Lung (tissue), 12 donors: ENCODE results near the gene HBEGF. TPM values are rescaled to one million over a fixed set of nuclear protein-coding genes. Genes with fewer than 3 reads are reported as not detected.
A peak's percentile ranks its signal among the peaks of the same experiment; 100 is the strongest.

Source experiments
- ATAC-seq: fragments of 200-7000 bp; cut with Tn5 transposase; one replicate; pipeline ENCODE4 v1.9.1; 2020; ENCODE audit warnings: moderate number of reproducible peaks; ENCODE audit not compliant: insufficient read depth, low FRiP score
- DNase-seq, 3 donors: peaks; one replicate each; pipeline ENCODE4 v3.0.0-alpha.2; 2013 to 2017
- H3K27ac ChIP-seq, 2 donors: one replicate each; pipeline ENCODE4 v1.5.1; 2013; ENCODE audit warnings: mild to moderate bottlenecking in 2 of 2, moderate library complexity in 2 of 2, control low read depth in 1 of 2, inconsistent platforms in 1 of 2, low read depth in 1 of 2, low read length in 1 of 2
- H3K27me3 ChIP-seq, 3 donors: one replicate each; pipeline ENCODE4 v1.5.1; 2013; ENCODE audit warnings: low read length in 2 of 3; ENCODE audit not compliant: control insufficient read depth in 3 of 3, insufficient read depth in 3 of 3
- H3K36me3 ChIP-seq, 4 donors: one replicate each; pipeline ENCODE4 v1.5.1; 2013; ENCODE audit warnings: low read length in 4 of 4, mild to moderate bottlenecking in 1 of 4, moderate library complexity in 1 of 4; ENCODE audit not compliant: control insufficient read depth in 4 of 4, insufficient read depth in 4 of 4
- H3K4me1 ChIP-seq, 5 donors: one replicate each; pipeline ENCODE4 v1.5.1; 2013; ENCODE audit warnings: low read length in 5 of 5, mild to moderate bottlenecking in 2 of 5, moderate library complexity in 1 of 5; ENCODE audit not compliant: control insufficient read depth in 5 of 5, insufficient read depth in 5 of 5
- H3K4me3 ChIP-seq: one replicate; pipeline ENCODE4 v1.5.1; 2013; ENCODE audit warnings: mild to moderate bottlenecking, control low read depth, moderate library complexity
- H3K9ac ChIP-seq, 2 donors: one replicate each; pipeline ENCODE4 v1.5.1; 2013; ENCODE audit warnings: low read length in 2 of 2, control low read depth in 1 of 2; ENCODE audit not compliant: insufficient read depth in 1 of 2
- H3K9me3 ChIP-seq, 4 donors: one replicate each; pipeline ENCODE4 v1.5.1; 2013; ENCODE audit warnings: low read length in 3 of 4, mild to moderate bottlenecking in 1 of 4, moderate library complexity in 1 of 4; ENCODE audit not compliant: control insufficient read depth in 4 of 4, insufficient read depth in 3 of 4
- WGBS, 2 donors: extraction: QIAGEN DNeasy Blood & Tissue Kit; methylation state at CpG; one replicate each; pipeline ENCODE4 v1.1.7; 2013; 5-methylcytosine and 5-hydroxymethylcytosine counted together
- polyA plus RNA-seq, 2 donors: library from polyadenylated mRNA; stranded (reverse); fragments of 200-250 nt; gene quantifications; one replicate each; pipeline ENCODE4 v1.2.1, GENCODE V29; 2013
- total RNA-seq, 2 donors: library from RNA; depleted of rRNA in 1 of 2; stranded (reverse); fragments of >200 nt in 1 of 2; gene quantifications; one replicate each; pipeline ENCODE4 v1.2.1, GENCODE V29; 2014 to 2021
- TF ChIP-seq, protein P1 (sequence below): IDR thresholded peaks from 2 replicates; pipeline ENCODE4 v1.5.1; 2012; ENCODE audit warnings: mild to moderate bottlenecking; ENCODE audit errors: control extremely low read depth, extremely low read depth
- donor health status: control.
- donor health status: control.
- donor health status: Bipolar disorder and iron deficiency.
- donor health status: healthy.
- donor health status: DM: yes; HTN: yes; CAD: no.

HBEGF gene
- total and polyA plus RNA-seq, 4 donors: 13.0 to 27.1 (median 18.4) TPM

DNA sequence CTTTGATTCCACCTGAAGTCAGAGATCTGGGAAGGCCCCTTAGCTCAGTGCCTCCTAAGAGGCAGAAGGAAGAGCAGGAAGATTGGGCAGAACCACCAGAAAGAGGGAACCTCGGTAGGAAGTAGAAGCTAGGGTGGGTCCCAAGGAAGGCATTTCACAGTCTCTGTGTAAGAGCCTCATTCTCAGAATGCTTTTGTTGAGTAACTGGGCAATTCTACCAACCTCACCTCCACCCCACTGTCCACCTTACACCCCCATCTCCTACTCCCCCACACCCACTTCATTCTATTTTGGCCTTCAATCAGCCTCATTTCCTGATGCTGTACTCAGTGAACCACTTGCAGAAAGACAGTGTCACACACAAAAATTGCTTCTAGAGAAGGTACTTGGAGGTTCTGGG, 3.5 kb downstream of the HBEGF start:
- Histone ChIP-seq H3K36me3 (peaks cover 0 to 18% (median 0%) of the 10 kb centered on the region in 4 donors), H3K4me3 (no peak overlapping the region), H3K4me1 (peaks cover 0 to 27% (median 17%) of the 10 kb centered on the region in 5 donors), H3K9ac (no peak overlapping the region), H3K27me3 (no peaks in the 10 kb centered on the region), H3K9me3 (no peaks in the 10 kb centered on the region), H3K27ac (peak overlapping the region; percentile 30 to 54)
- TF ChIP-seq, protein P1, sequence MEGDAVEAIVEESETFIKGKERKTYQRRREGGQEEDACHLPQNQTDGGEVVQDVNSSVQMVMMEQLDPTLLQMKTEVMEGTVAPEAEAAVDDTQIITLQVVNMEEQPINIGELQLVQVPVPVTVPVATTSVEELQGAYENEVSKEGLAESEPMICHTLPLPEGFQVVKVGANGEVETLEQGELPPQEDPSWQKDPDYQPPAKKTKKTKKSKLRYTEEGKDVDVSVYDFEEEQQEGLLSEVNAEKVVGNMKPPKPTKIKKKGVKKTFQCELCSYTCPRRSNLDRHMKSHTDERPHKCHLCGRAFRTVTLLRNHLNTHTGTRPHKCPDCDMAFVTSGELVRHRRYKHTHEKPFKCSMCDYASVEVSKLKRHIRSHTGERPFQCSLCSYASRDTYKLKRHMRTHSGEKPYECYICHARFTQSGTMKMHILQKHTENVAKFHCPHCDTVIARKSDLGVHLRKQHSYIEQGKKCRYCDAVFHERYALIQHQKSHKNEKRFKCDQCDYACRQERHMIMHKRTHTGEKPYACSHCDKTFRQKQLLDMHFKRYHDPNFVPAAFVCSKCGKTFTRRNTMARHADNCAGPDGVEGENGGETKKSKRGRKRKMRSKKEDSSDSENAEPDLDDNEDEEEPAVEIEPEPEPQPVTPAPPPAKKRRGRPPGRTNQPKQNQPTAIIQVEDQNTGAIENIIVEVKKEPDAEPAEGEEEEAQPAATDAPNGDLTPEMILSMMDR: no peak
- no peak for ATAC-seq
- 7 to 45% methylated on average over 1 of the region's 1 CpG for WGBS, 2 donors
- no peak for DNase-seq

DNA sequence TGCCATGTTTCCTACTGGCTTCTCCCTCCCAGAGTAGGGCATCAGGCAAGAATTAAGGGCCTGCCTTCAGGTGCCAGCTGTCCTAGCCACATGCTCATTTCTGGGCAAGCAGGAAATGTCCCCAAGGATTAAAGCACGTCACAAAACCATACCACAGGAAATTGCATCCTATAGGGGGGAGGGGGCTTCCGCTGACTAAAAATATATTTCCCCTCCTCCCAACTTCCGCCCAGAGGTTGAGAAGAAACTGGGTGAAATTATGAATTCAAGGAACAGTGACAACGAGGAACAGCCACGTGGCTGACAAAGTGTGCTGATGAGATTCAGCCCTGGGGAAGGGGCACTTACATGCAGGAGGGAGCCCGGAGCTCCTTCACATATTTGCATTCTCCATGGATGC, 4.1 kb downstream of the HBEGF start:
- WGBS, 2 donors: 15 to 50% methylated on average over 6 of the region's 6 CpGs
- H3K9ac ChIP-seq: no peak overlapping the region
- peak overlapping the region; percentile 49 to 54 for H3K27ac ChIP-seq
- no peak for ATAC-seq
- peaks cover 0 to 27% (median 17%) of the 10 kb centered on the region in 5 donors for H3K4me1 ChIP-seq
- H3K9me3 ChIP-seq: peaks cover 0 to 3% (median 0%) of the 10 kb centered on the region in 4 donors
- H3K4me3 ChIP-seq: no peak overlapping the region
- TF ChIP-seq, protein P1: no peak
- peaks cover 0 to 23% (median 0%) of the 10 kb centered on the region in 4 donors for H3K36me3 ChIP-seq
- no peaks in the 10 kb centered on the region for H3K27me3 ChIP-seq
- DNase-seq: peak; percentile 28 to 66 (median 41)

DNA sequence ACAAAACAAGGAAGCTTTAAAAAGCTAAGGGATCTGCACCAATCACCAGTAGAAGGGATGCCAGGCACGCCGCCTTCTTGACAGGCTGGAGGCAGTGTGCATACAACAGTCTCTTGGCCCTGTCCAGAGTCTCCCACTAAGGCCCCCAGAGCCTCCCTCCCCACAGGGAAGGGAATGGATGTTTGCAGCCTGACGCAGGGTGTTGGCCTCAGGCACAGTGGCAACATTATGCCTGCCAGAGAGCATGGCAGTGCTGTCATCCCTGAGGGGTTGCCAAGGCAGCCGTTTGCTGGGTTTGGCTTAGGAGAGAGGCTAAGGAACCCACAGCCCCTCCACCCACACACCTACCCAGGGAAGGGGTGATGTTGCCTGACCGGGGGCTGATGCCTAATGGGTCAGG, 4.8 kb downstream of the HBEGF start:
- DNase-seq (no peak), ATAC-seq (no peak)
- H3K9ac ChIP-seq: no peak overlapping the region
- WGBS, 2 donors: 73 to 83% methylated on average over 5 of the region's 5 CpGs
- TF ChIP-seq, protein P1: no peak
- peaks cover 0 to 3% (median 0%) of the 10 kb centered on the region in 4 donors for H3K9me3 ChIP-seq
- H3K27me3 ChIP-seq: no peaks in the 10 kb centered on the region
- H3K27ac ChIP-seq: peak overlapping the region; percentile 49 to 54
- peaks cover 0 to 25% (median 0%) of the 10 kb centered on the region in 4 donors for H3K36me3 ChIP-seq
- peaks cover 0 to 27% (median 10%) of the 10 kb centered on the region in 5 donors for H3K4me1 ChIP-seq
- no peak overlapping the region for H3K4me3 ChIP-seq

DNA sequence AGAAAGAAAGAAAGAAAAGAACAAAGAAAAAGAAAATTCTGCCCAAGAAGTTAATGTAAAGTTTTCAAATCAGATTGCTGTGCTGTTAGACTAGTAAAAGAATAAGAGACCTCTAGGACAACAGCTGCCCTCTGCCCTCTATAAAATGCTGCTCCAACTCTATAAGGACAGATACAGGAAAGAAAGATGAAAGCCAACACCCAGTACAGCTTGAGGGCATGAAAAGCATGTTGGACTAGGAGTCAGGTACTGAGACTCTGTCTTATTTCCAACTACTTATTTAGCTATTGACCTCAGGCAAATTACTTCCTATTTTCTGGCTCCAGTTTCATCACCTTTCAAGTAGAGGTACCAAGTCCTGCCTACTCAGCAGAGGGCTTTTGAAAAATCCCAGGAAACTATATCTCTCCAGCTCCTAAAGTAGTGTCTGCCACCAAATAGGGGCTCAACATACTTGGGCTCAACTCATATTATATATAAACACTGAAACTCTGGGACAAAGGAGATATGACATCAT, 5.7 kb downstream of the HBEGF start:
- Histone ChIP-seq H3K4me1 (peaks cover 6 to 27% (median 14%) of the 10 kb centered on the region in 5 donors), H3K27me3 (no peaks in the 10 kb centered on the region), H3K4me3 (no peak overlapping the region), H3K27ac (peak overlapping the region in 1 of 2 donors; percentile 27), H3K9me3 (peaks cover 0 to 3% (median 0%) of the 10 kb centered on the region in 4 donors), H3K36me3 (peaks cover 0 to 28% (median 0%) of the 10 kb centered on the region in 4 donors), H3K9ac (no peak overlapping the region)
- ATAC-seq: no peak
- TF ChIP-seq, protein P1: no peak
- no peak for DNase-seq
